ENCODE data around the gene AHCYL2.

Gene AHCYL2

DNA sequence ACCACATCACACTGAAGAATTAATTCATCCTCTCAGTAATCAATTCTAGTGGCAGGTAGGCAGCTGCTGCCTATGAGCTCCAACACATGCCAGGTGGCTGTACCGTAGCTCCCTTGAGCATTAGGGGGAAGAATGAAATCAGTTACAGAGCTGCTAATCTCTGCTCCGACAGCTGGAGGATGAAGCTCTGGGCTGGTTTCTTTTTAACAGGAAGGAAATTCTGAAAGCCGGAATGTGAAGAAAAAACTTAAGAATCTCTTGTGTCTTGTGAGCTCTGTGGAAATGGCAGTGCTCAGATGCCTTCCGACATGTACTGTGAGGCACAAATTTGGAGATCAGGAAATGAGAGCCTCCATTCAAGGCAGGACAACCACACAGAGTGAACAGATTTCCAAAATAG, 2.8 kb upstream of the AHCYL2 start:
- no peak for DNase-seq (ENCODE audit: low read depth, low spot score)
- H3K4me3 ChIP-seq (ENCODE audit: low read depth, low read length), result no peak overlapping the region
- TF ChIP-seq, protein P1, sequence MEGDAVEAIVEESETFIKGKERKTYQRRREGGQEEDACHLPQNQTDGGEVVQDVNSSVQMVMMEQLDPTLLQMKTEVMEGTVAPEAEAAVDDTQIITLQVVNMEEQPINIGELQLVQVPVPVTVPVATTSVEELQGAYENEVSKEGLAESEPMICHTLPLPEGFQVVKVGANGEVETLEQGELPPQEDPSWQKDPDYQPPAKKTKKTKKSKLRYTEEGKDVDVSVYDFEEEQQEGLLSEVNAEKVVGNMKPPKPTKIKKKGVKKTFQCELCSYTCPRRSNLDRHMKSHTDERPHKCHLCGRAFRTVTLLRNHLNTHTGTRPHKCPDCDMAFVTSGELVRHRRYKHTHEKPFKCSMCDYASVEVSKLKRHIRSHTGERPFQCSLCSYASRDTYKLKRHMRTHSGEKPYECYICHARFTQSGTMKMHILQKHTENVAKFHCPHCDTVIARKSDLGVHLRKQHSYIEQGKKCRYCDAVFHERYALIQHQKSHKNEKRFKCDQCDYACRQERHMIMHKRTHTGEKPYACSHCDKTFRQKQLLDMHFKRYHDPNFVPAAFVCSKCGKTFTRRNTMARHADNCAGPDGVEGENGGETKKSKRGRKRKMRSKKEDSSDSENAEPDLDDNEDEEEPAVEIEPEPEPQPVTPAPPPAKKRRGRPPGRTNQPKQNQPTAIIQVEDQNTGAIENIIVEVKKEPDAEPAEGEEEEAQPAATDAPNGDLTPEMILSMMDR (IDR thresholded peaks at IDR 0.05; ENCODE audit: insufficient read depth, low read length, missing control alignments), result no peak
- ChIA-PET POLR2A (no interaction called here), CTCF (interaction anchor here (0.5 to 7.9 kb wide), 11 partner anchors 11 to 421 kb away, joined by 3 to 227 read pairs (median 7); no protein-coding TSS in a partner anchor)

DNA sequence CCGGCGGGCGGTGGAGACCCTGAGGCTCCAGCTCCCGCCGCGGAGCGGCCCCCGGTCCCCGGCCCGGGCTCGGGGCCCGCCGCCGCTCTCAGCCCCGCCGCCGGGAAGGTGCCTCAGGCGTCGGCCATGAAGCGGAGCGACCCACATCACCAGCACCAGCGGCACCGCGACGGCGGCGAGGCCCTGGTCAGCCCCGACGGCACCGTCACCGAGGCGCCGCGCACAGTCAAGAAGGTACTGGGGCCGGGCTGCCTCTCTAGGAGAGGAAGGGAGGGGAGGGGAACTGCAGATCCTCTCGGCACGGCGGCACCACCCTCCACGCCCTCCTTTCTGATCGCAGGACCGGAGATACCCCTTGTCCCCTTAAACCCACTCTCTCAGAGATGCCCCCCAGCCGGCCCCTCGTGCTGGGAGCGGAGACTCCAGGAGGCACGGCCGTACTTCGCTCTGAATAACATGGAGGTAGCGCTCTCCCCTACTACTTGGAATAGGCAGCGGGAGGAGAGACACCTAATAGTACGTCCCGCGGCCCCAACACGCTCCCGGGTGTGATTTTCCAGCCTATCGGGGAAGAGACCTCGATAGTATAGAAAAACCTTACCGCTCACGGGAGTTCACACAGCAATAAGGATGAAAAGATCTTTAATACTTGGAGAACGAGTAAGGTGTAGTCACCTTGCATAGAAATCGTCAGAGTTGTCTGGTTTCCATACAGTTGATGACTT, 538 bp downstream of the AHCYL2 start:
- ChIA-PET POLR2A (no interaction called here), CTCF (interaction anchor here (0.8 to 3.7 kb wide), 11 partner anchors 11 to 246 kb away, joined by 3 to 17 read pairs (median 4); no protein-coding TSS in a partner anchor)
- H3K4me3 ChIP-seq (ENCODE audit: low read depth, low read length), result peak overlapping the region; percentile 78
- no peak for DNase-seq (ENCODE audit: low read depth, low spot score)
- TF ChIP-seq, protein P1 (IDR thresholded peaks at IDR 0.05; ENCODE audit: insufficient read depth, low read length, missing control alignments), result no peak

GRCh38 chr7:129225931-129226572, 1.2 kb downstream of the AHCYL2 start:
- TF ChIP-seq, protein P1 (IDR thresholded peaks at IDR 0.05; ENCODE audit: insufficient read depth, low read length, missing control alignments), result no peak
- no peak for DNase-seq (ENCODE audit: low read depth, low spot score)
- POLR2A ChIA-PET, result no interaction called here
- peak overlapping the region; percentile 78 for H3K4me3 ChIP-seq (ENCODE audit: low read depth, low read length)
- CTCF ChIA-PET, result interaction anchor here (0.8 to 7.6 kb wide), 9 partner anchors 7 to 245 kb away, joined by 3 to 42 read pairs (median 4); no protein-coding TSS in a partner anchor

DNA sequence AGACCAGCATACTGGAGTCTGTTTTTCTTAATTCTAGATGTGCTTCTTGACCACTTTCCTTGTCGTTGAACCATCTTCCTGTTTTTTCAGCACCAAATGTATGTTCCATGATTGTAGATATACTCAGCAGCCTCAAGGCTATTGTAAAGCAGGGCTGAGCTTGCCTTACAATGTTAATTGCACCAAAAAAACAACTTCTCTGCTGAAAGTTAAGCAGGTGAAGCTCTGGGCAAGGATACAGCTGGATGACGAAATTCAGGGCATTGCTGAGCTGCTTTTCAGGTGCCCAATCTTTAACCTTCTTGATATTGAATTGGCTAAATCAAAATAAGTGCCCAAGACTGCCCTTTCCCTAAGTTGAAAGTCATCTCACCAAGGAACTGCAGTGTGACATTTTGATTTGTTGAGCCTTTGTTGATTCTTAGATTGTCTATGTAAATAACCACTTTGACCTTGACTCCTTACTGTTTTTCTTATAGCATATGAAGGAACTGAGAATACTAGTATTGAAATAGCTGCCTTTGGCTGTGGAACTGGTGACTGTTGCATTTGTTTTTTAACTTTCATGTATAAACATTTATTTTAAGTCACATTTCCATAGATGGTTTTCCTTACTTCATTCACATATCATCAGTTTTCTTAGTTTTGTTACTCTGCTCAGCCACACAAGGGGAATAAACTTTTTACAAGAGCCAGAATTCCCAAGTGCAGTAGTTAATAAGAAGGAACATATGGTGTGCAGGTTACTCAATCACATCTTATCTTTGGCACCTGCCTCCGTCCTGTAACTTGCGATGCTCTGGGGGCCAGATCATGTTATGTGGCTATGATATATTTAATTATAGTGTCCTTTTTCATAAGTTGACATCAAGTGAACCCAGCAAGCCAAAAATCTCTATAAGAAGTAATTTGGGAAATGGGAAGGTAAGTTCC, 3.1 kb downstream of the AHCYL2 start:
- H3K4me3 ChIP-seq (ENCODE audit: low read depth, low read length), result no peak overlapping the region
- ChIA-PET POLR2A (no interaction called here), CTCF (interaction anchor here (0.6 to 7.6 kb wide), 5 partner anchors 8 to 241 kb away, joined by 3 to 42 read pairs (median 3); no protein-coding TSS in a partner anchor)
- DNase-seq (ENCODE audit: low read depth, low spot score), result no peak
- TF ChIP-seq, protein P1 (IDR thresholded peaks at IDR 0.05; ENCODE audit: insufficient read depth, low read length, missing control alignments), result no peak

DNA sequence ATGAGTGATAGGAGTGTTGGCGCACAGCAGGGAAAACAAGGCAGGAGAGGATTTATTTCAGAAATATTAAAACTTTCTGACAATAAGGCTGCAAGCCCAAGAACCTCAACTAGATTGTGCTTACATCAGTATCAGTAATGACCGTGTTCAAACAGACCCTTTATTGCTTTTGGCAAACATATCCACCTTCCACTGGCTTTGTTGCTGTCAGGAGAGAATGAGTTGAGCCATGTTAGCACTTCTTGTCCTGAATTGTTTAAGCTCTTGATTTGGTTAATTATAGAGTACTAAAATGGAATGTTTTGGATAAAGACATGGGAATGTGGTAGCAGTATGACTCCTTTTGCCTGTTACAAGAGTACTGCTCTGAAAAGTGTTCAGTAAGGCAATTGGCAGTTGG, 3.8 kb downstream of the AHCYL2 start:
- TF ChIP-seq, protein P1 (IDR thresholded peaks at IDR 0.05; ENCODE audit: insufficient read depth, low read length, missing control alignments), result no peak
- CTCF ChIA-PET, result interaction anchor here (0.6 to 7.6 kb wide), 2 partner anchors 10 to 18 kb away, joined by 3 to 42 read pairs; no protein-coding TSS in a partner anchor
- DNase-seq (ENCODE audit: low read depth, low spot score), result no peak
- H3K4me3 ChIP-seq (ENCODE audit: low read depth, low read length), result no peak overlapping the region
- POLR2A ChIA-PET, result no interaction called here

All from AG04449 (cell line).